CD14-positive monocyte (primary cell): ENCODE results near the gene DOCK4. TPM values are rescaled to one million over a fixed set of nuclear protein-coding genes. Genes with fewer than 3 reads are reported as not detected.

Source experiments
- DNase-seq, 3 donors: peaks; one replicate each; pipeline ENCODE4 v3.0.0-alpha.2; 2011 to 2022
- H2AFZ ChIP-seq: 2 replicates; pipeline ENCODE4 v1.6.0; 2012; ENCODE audit warnings: mild to moderate bottlenecking, low read depth, low read length, inconsistent platforms; ENCODE audit not compliant: insufficient read depth, poor library complexity, severe bottlenecking
- H3K27ac ChIP-seq, 2 donors: 1 replicate in 1 of 2; 2 replicates in 1 of 2; pipeline ENCODE4 v1.5.1; 2012 to 2013; ENCODE audit warnings: low read length in 2 of 2, control low read depth in 1 of 2, inconsistent platforms in 1 of 2, low read depth in 1 of 2, mild to moderate bottlenecking in 1 of 2
- H3K27me3 ChIP-seq, 2 donors: one replicate each; pipeline versions ENCODE4 v1.6.0 to v1.6.1; 2011 to 2013; ENCODE audit warnings: low read length in 2 of 2; ENCODE audit not compliant: control insufficient read depth in 2 of 2, insufficient read depth in 2 of 2
- H3K36me3 ChIP-seq, 2 donors: replicated peaks in 1 of 2; 1 replicate in 1 of 2; 2 replicates in 1 of 2; pipeline versions ENCODE4 v1.5.1 to v1.6.1; 2012 to 2013; ENCODE audit warnings: low read length in 2 of 2, control low read depth in 1 of 2, inconsistent platforms in 1 of 2, mild to moderate bottlenecking in 1 of 2; ENCODE audit not compliant: insufficient read depth in 2 of 2, control insufficient read depth in 1 of 2
- H3K4me1 ChIP-seq, 2 donors: 1 replicate in 1 of 2; 2 replicates in 1 of 2; pipeline versions ENCODE4 v1.5.1 to v1.6.1; 2012 to 2013; ENCODE audit warnings: low read length in 2 of 2, control low read depth in 1 of 2, inconsistent platforms in 1 of 2, mild to moderate bottlenecking in 1 of 2, moderate library complexity in 1 of 2; ENCODE audit not compliant: insufficient read depth in 2 of 2, control insufficient read depth in 1 of 2
- H3K4me2 ChIP-seq: replicated peaks from 2 replicates; pipeline ENCODE3; 2012; ENCODE audit warnings: low read length, moderate library complexity, mild to moderate bottlenecking; ENCODE audit not compliant: poor library complexity, severe bottlenecking; ENCODE audit errors: extremely low read depth
- H3K4me3 ChIP-seq, 3 experiments: fragments of 200-600 bp in 1 of 3; sonication (generic) in 1 of 3; replicated peaks in 1 of 3; 1 replicate in 2 of 3; 2 replicates in 1 of 3; pipeline ENCODE4 v1.5.1; 2011 to 2013; ENCODE audit warnings: low read length in 3 of 3, mild to moderate bottlenecking in 3 of 3, control low read depth in 2 of 3, low read depth in 2 of 3, inconsistent platforms in 1 of 3, moderate library complexity in 1 of 3
- H3K79me2 ChIP-seq: 2 replicates; pipeline ENCODE4 v1.6.0; 2012; ENCODE audit warnings: mild to moderate bottlenecking, control low read depth, inconsistent platforms, low read length, moderate library complexity; ENCODE audit not compliant: insufficient read depth
- H3K9ac ChIP-seq: 2 replicates; pipeline ENCODE4 v1.6.0; 2017; ENCODE audit warnings: low read length, mild to moderate bottlenecking; ENCODE audit not compliant: insufficient read depth, poor library complexity, severe bottlenecking
- H3K9me3 ChIP-seq, 2 donors: replicated peaks in 1 of 2; 1 replicate in 1 of 2; 2 replicates in 1 of 2; pipeline versions ENCODE4 v1.5.1 to v1.6.1; 2012 to 2013; ENCODE audit warnings: low read length in 2 of 2, control low read depth in 1 of 2; ENCODE audit not compliant: control insufficient read depth in 1 of 2, insufficient read depth in 1 of 2
- H4K20me1 ChIP-seq: 2 replicates; pipeline ENCODE4 v1.6.0; 2012; ENCODE audit warnings: mild to moderate bottlenecking, low read length, control low read depth, moderate library complexity; ENCODE audit not compliant: insufficient read depth
- H3K27ac Mint-ChIP-seq, 7 donors: one replicate each; pipeline ENCODE4 v1.8.0; 2020; ENCODE audit warnings: mild to moderate bottlenecking in 7 of 7, mixed read lengths in 7 of 7, moderate library complexity in 6 of 7, inconsistent platforms in 2 of 7
- H3K27me3 Mint-ChIP-seq, 3 donors: one replicate each; pipeline ENCODE4 v1.8.0; 2021 to 2022; ENCODE audit warnings: low read depth in 3 of 3, mild to moderate bottlenecking in 3 of 3, mixed read lengths in 3 of 3, moderate library complexity in 3 of 3, inconsistent platforms in 1 of 3
- H3K36me3 Mint-ChIP-seq, 2 donors: one replicate each; pipeline ENCODE4 v1.8.0; 2020; ENCODE audit warnings: mixed read lengths in 2 of 2, inconsistent platforms in 1 of 2, mild to moderate bottlenecking in 1 of 2
- H3K4me1 Mint-ChIP-seq: one replicate; pipeline ENCODE4 v1.8.0; 2020; ENCODE audit warnings: mild to moderate bottlenecking, mixed read lengths
- H3K4me3 Mint-ChIP-seq, 2 donors: one replicate each; pipeline ENCODE4 v1.8.0; 2020; ENCODE audit warnings: mild to moderate bottlenecking in 2 of 2, mixed read lengths in 2 of 2, moderate library complexity in 1 of 2
- H3K9me3 Mint-ChIP-seq, 7 donors: one replicate each; pipeline ENCODE4 v1.8.0; 2020 to 2022; ENCODE audit warnings: mixed read lengths in 7 of 7, mild to moderate bottlenecking in 6 of 7, moderate library complexity in 6 of 7, inconsistent platforms in 2 of 7
- WGBS: methylation state at CpG from one replicate; pipeline ENCODE4 v1.1.5; 2013; ENCODE audit warnings: missing lambda C conversion rate; ENCODE audit not compliant: insufficient coverage; 5-methylcytosine and 5-hydroxymethylcytosine counted together
- intact Hi-C, 2 donors: fragments of 100-400 bp; cut with micrococcal nuclease; formaldehyde crosslinking; loops; one replicate each; pipeline versions ENCODE4 v1.15.0 to v1.15.1; 2023
- polyA plus RNA-seq, 3 donors: library from polyadenylated mRNA; depleted of rRNA in 1 of 3; unstranded in 2 of 3; stranded (reverse) in 1 of 3; fragments of 300-500 nt in 2 of 3; fragments of >200 nt in 1 of 3; fragmentation: Illumina TruSeq in 2 of 3; gene quantifications; 1 replicate in 2 of 3; 2 replicates in 1 of 3; pipeline ENCODE4 v1.2.3, GENCODE V29; 2012 to 2021
- TF ChIP-seq, protein P1 (sequence below): fragments of 200-600 bp; IDR thresholded peaks from one replicate; pipeline ENCODE4 v1.8.0; 2022; ENCODE audit warnings: antibody characterized with exemption, mild to moderate bottlenecking

Gene DOCK4
- polyA plus RNA-seq, 3 donors: 1.3 to 5.0 (median 2.7) TPM

DNA sequence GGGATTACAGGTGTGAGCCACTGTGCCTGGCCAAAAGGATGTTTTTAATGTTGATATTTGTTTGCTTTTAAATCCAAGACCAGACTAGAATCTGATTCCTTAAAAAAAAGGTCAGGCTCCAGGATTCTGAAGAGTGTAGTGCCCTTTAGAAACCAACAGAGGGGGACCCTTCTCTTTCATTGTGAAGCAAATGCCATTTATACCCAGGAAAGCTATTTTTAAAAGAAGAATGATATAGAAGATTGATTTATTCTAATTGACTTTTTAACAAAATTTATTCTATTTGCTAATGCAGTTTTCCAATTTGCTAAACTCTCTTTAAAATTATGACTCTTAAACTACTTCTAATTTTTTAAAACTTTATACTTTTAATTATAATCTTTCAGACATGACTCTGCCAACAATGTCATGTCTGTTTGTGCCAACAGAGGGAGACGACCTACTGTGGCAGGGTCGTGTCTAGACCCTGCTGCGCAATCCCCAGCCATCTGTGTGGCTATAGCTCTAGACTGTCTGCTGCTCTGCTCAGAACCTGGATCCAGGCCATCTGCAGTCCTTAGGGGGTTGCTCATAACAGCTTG lies 442.9 kb downstream of the DOCK4 start:
- no peak overlapping the region for H3K27ac Mint-ChIP-seq
- TF ChIP-seq, protein P1, sequence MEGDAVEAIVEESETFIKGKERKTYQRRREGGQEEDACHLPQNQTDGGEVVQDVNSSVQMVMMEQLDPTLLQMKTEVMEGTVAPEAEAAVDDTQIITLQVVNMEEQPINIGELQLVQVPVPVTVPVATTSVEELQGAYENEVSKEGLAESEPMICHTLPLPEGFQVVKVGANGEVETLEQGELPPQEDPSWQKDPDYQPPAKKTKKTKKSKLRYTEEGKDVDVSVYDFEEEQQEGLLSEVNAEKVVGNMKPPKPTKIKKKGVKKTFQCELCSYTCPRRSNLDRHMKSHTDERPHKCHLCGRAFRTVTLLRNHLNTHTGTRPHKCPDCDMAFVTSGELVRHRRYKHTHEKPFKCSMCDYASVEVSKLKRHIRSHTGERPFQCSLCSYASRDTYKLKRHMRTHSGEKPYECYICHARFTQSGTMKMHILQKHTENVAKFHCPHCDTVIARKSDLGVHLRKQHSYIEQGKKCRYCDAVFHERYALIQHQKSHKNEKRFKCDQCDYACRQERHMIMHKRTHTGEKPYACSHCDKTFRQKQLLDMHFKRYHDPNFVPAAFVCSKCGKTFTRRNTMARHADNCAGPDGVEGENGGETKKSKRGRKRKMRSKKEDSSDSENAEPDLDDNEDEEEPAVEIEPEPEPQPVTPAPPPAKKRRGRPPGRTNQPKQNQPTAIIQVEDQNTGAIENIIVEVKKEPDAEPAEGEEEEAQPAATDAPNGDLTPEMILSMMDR: peak; percentile 62
- Histone ChIP-seq H4K20me1 (no peaks in the 10 kb centered on the region), H3K79me2 (no peaks in the 10 kb centered on the region), H3K4me3 (no peak overlapping the region), H3K4me2 (no peak overlapping the region), H3K36me3 (no peaks in the 10 kb centered on the region), H3K4me1 (no peaks in the 10 kb centered on the region), H3K27ac (no peak overlapping the region), H3K9me3 (no peaks in the 10 kb centered on the region), H2AFZ (no peak overlapping the region), H3K9ac (no peak overlapping the region), H3K27me3 (no peaks in the 10 kb centered on the region)
- DNase-seq: peak in 2 of 3 donors; percentile 4 to 5
- H3K4me3 Mint-ChIP-seq: no peak overlapping the region
- H3K27me3 Mint-ChIP-seq: peaks cover 0 to 1% (median 0%) of the 10 kb centered on the region in 3 donors
- H3K4me1 Mint-ChIP-seq: no peaks in the 10 kb centered on the region
- no peaks in the 10 kb centered on the region for H3K9me3 Mint-ChIP-seq
- intact Hi-C loops: no loop called here
- H3K36me3 Mint-ChIP-seq: no peaks in the 10 kb centered on the region
- WGBS: 36% methylated on average over 3 of the region's 3 CpGs

DNA sequence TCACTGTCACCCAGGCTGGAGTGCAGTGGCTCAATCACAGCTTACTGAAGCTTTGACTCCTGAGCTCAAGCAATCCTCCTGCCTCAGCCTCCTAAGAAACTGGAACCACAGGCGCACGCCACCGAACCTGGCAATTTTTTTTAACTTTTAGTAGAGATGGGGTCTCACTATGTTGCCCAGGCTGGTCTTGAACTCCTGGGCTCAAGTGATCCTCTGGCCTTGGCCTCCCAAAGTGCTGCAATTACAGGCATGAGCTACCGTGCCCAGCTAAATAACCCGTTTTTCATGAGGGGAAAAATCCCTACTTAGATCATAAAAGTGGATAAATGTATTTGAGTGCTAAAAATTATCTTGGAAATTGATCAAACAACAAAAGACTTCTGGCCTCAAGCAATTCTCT lies 443.4 kb downstream of the DOCK4 start:
- Histone ChIP-seq H3K27me3 (no peaks in the 10 kb centered on the region), H3K79me2 (no peaks in the 10 kb centered on the region), H3K9ac (no peak overlapping the region), H2AFZ (no peak overlapping the region), H3K4me2 (no peak overlapping the region), H3K4me1 (no peaks in the 10 kb centered on the region), H3K36me3 (no peaks in the 10 kb centered on the region), H3K4me3 (no peak overlapping the region), H4K20me1 (no peaks in the 10 kb centered on the region), H3K27ac (no peak overlapping the region), H3K9me3 (no peaks in the 10 kb centered on the region)
- Mint-ChIP-seq H3K36me3 (no peaks in the 10 kb centered on the region), H3K9me3 (no peaks in the 10 kb centered on the region), H3K4me3 (no peak overlapping the region), H3K27me3 (peaks cover 0 to 1% (median 0%) of the 10 kb centered on the region in 3 donors), H3K27ac (no peak overlapping the region), H3K4me1 (no peaks in the 10 kb centered on the region)
- intact Hi-C loops: no loop called here
- TF ChIP-seq, protein P1: no peak
- no peak for DNase-seq
- no CpG with 5 or more reads among the region's 5 CpGs for WGBS
